Hepatocyte (in vitro differentiated cells): ENCODE data around the gene GNAI2.

ENCODE experiments used
- EZH2 ChIP-seq: fragments of 200-600 bp; sonication (generic); IDR thresholded peaks from 2 replicates; pipeline ENCODE4 v1.6.1; 2016; ENCODE audit warnings: antibody characterized with exemption, mild to moderate bottlenecking, borderline replicate concordance
- EZH2phosphoT487 ChIP-seq: fragments of 200-600 bp; sonication (generic); IDR thresholded peaks from one replicate; pipeline ENCODE4 v1.6.1; 2018; ENCODE audit warnings: antibody characterized with exemption, mild to moderate bottlenecking, low read depth, moderate library complexity; ENCODE audit not compliant: unreplicated experiment, severe bottlenecking
- TF ChIP-seq, protein P1 (sequence below): fragments of 200-600 bp; sonication (generic); IDR thresholded peaks from 2 replicates; pipeline ENCODE4 v1.5.1; 2016; ENCODE audit warnings: antibody characterized with exemption, mild to moderate bottlenecking; ENCODE audit not compliant: poor library complexity

- TF ChIP-seq, protein P1, sequence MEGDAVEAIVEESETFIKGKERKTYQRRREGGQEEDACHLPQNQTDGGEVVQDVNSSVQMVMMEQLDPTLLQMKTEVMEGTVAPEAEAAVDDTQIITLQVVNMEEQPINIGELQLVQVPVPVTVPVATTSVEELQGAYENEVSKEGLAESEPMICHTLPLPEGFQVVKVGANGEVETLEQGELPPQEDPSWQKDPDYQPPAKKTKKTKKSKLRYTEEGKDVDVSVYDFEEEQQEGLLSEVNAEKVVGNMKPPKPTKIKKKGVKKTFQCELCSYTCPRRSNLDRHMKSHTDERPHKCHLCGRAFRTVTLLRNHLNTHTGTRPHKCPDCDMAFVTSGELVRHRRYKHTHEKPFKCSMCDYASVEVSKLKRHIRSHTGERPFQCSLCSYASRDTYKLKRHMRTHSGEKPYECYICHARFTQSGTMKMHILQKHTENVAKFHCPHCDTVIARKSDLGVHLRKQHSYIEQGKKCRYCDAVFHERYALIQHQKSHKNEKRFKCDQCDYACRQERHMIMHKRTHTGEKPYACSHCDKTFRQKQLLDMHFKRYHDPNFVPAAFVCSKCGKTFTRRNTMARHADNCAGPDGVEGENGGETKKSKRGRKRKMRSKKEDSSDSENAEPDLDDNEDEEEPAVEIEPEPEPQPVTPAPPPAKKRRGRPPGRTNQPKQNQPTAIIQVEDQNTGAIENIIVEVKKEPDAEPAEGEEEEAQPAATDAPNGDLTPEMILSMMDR = no peak
- TF ChIP-seq EZH2 (no peak), EZH2phosphoT487 (no peak)
Observed at GRCh38 chr3:50260942-50261441, 25.0 kb downstream of the GNAI2 start.
